GM19025 (cell line): Measurements from ENCODE around the gene ANKS3.

ENCODE experiments used
- ATAC-seq: cut with Tn5 transposase; IDR thresholded peaks from one replicate; pipeline ENCODE4 v1.9.1; 2021; ENCODE audit warnings: mild to moderate bottlenecking, low read depth, moderate library complexity; ENCODE audit not compliant: unreplicated experiment

ANKS3 gene

GRCh38 chr16:4734063-4734729 is at the start of gene ANKS3, which contains the start of gene DNAAF8:
Gene ANKS3, minus strand, starts transcription at chr16:4734271. Its CDS starts 4,122 bp downstream, at chr16:4730149.
Gene DNAAF8, plus strand, starts transcription at chr16:4734537. Its CDS starts 1,978 bp downstream, at chr16:4736515.
- peak; percentile 83 for ATAC-seq

GRCh38 chr16:4783251-4783950 is 49.3 kb upstream of the ANKS3 start:
- ATAC-seq, result no peak

- ATAC-seq, result no peak
Observed at GRCh38 chr16:4780235-4780634, 46.2 kb upstream of the ANKS3 start.

- ATAC-seq, result no peak
Observed at GRCh38 chr16:4778050-4778392, 44.0 kb upstream of the ANKS3 start.

GRCh38 chr16:4777339-4778049 is 43.4 kb upstream of the ANKS3 start:
- ATAC-seq, result no peak

- ATAC-seq, result no peak
Observed at GRCh38 chr16:4776141-4776705, 42.2 kb upstream of the ANKS3 start.

GRCh38 chr16:4775005-4775404 is 40.9 kb upstream of the ANKS3 start:
- no peak for ATAC-seq

GRCh38 chr16:4772351-4772750 is 38.3 kb upstream of the ANKS3 start:
- ATAC-seq, result no peak

- no peak for ATAC-seq
Observed at GRCh38 chr16:4771646-4772045, 37.6 kb upstream of the ANKS3 start.

- ATAC-seq, result no peak
Observed at GRCh38 chr16:4769306-4769638, 35.2 kb upstream of the ANKS3 start.

GRCh38 chr16:4768549-4769305 is 34.7 kb upstream of the ANKS3 start:
- ATAC-seq, result peak; percentile 45

GRCh38 chr16:4767872-4768548 is 33.9 kb upstream of the ANKS3 start:
- no peak for ATAC-seq

GRCh38 chr16:4766875-4767628 is 33.0 kb upstream of the ANKS3 start, which contains the start of gene ZNF500:
Gene ZNF500, minus strand, starts transcription at chr16:4767162. Its CDS starts 1,184 bp downstream, at chr16:4765978.
- peak; percentile 88 for ATAC-seq

- no peak for ATAC-seq
Observed at GRCh38 chr16:4765511-4766474, 31.7 kb upstream of the ANKS3 start.

- ATAC-seq, result no peak
Observed at GRCh38 chr16:4763791-4764190, 29.7 kb upstream of the ANKS3 start.

- ATAC-seq, result no peak
Observed at GRCh38 chr16:4762205-4762604, 28.1 kb upstream of the ANKS3 start.

- no peak for ATAC-seq
Observed at GRCh38 chr16:4760221-4760910, 26.3 kb upstream of the ANKS3 start.
